Activated effector memory CD4-positive, alpha-beta T cell treated with Interleukin-2 at 50 U/mL for 16 hours (primary cell): ENCODE measurements around the gene ENGASE.

Experiments
- DNase-seq: peaks from one replicate; pipeline ENCODE4 v3.0.0-alpha.2; 2020

Gene ENGASE

DNA sequence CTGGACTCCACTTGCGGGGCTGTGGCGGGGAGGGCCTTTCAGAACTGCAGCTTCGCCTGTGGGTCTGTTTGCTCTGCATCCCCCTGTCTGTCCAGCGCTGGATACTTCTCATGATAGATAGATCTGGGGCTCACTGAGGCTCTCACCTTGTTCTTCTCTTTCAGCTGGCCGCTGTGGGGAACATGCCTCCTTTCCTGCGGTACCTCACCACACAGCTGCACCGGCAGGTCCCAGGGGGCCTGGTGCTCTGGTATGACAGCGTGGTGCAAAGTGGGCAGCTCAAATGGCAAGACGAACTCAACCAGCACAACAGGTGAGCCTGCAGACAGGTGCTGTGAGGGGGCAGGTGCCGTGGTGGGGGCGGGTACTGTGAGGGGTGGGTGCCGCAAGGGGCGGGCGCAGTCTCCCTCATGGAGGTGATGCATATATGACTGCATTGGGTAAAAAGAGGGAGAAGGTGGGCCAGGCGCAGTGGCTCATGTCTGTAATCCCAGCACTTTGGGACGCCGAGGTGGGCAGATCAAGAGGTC lies 6.2 kb downstream of the ENGASE start:
- DNase-seq, result no peak

DNA sequence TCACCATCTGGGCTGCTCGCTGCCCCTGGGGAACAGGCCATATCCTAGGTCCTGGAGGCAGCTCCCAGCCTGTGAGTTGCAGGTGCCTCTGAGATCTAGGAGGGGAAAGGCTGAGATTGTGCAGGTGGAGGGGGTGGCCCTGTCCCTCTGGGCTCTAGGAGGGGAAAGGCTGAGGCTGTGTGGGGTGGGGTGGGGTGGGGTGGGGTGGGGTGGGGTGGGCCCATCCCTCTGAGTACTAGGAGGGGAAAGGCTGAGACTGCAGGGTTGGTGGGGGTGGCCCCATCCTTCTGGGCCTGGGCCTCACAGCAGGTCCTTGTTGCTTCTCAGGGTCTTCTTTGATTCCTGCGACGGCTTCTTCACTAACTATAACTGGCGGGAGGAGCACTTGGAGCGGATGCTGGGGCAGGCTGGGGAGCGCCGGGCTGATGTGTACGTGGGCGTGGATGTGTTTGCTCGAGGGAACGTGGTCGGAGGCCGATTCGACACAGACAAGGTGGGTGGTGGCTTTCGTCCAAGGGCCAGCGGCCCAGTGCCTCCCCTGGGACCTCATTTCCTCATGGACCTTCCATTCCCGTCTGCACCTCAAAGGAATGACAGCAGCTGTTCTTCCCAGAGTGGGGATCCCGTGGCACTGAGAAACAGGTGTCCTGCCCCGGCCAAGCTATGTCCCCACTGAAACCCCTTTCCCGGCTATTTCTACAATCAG lies 7.1 kb downstream of the ENGASE start:
- DNase-seq, result no peak

DNA sequence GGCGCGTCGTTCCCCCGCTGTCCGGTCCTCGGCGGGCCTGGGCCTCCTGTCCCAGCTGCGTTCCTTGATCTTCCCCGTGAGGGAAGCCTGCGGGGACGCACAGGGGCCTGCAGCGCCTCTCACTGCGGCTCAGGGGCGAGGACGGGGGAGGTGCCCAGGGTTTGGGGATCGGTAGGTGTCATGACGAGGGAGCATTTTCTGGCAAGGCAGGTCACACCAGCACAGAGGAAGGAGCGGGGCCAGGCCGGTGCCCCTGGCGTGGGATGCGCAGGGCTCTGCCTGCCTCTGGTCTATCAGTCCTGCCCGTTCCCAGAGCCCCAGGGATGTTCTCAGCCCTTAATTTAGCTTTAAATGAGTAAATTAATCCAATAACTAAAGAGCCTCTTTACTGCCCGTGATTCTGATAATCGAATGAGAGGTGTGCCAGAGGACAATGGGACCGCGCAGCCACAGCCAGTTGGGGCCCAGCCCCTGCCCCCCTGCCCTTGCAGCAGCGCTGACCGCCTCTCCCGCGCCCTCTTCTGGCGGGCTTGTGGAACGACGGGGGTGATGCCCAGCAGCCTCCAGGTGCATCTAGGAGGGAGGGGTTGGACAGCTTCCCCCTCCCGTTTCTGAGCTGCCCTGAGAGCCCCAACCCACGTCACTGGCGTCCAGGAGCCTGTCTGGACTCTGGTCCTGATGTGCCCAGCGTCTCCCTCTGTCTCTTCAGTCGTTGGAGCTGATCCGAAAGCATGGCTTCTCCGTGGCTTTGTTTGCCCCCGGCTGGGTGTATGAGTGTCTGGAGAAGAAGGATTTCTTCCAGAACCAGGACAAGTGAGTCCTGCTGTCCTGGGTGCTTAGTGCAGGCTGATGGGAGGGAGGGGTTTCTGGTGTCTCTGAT lies 7.9 kb downstream of the ENGASE start:
- DNase-seq, result peak; percentile 23

DNA sequence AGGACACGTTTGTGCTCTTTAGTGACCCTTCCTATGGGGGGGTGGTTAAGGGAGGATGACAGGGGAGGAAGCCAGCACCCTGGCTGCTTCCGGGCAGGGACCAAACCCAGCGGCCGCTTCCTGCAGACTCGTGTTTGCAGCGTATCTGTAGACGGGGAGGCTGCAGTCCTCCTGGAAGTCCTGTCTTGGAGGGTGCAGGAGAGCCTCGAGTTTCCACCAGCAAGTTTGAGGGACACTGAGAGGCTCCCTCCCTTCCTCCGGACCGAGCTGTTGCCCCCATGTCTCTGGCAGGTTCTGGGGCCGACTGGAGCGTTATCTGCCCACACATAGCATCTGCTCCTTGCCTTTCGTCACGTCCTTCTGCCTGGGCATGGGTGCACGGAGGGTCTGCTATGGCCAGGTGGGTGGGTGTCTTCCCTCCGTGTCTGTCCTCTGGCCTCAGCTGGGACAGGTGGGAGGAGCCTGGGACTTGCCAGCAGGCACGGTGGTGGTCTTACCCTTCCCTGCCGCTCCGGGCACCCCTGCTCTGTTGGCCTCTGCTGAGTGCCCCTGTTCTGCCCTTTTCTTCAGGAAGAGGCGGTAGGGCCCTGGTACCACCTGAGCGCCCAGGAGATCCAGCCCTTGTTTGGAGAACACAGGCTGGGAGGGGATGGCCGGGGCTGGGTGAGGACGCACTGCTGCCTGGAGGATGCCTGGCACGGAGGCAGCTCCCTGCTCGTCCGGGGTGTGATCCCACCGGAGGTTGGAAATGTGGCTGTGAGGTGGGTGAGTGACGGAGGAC lies 8.8 kb downstream of the ENGASE start:
- DNase-seq, result no peak

DNA sequence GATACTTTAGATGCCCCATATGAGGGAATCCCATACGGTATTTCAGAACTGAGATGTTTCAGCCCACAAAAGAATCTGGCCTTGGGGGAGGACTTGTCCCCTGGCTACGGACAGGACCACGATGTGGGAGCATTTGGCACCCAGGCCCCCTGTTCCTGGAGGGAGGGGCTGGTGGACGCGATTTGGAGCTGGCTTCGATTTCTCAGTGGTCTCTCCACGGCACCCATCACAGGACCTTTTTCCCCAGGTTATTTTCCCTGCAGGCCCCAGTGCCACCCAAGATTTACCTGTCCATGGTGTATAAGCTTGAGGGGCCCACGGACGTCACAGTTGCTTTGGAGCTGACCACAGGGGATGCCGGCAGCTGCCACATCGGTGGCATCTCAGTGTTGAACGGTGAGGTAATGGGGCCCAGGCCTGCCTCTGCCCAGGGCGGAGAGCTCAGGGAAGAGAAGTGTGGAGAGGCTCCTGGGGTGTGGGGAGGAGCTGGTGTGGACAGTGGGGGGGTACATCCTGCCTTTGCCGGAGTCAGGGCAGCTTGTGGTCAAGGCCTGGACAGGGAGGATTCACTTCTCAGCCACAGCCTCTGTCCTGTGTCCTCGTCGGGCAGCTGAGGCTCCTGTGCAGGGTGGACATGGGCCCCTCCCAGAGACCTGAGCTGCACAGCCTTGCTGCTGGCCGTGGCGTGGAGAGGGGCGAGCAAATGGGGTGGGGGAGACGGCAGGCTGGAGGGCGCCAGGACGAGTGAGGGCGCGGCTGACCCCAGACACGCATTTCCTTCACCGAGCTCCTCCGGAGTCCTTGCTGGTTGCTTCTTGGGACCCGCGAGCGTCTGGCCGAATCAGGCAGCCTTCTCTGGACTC lies 9.9 kb downstream of the ENGASE start:
- no peak for DNase-seq

DNA sequence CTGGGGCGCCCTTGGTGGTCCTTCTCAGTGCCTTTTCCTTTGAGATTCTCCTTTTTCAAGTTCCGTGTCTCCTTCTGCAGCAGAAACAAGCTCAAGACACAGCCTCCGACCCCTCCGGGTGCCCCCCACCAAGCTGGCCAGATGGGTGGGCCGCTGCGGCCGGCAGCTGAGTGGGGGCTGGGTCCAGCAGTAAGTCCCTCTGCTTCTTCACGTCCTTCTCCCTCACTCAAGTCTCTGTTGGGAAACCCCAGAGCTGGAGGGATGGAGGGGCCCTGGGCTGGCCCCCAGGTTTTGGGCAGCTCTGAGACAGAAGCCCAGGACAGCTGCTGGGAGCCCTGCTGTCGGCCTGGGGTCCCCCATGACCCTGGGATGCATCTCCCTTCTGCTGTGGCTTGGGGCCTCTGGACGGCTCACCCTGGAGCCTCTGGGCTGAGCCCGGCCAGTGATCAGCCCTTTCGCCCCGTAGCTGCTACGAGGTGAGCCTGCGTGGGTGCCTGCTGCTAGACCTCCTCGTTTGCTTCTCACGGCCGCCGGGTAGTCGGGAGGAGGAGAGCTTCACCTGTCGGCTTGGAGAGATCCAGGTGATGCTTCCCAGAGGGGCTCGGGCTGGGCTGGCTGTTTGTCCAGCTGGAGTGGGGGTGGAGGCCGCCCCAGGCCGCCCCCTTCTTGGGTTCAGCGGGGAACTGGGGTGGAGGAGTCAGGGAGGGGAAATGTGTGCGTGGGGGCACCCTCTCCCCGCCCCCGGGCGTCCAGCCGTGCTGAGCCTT lies 10.7 kb downstream of the ENGASE start:
- DNase-seq, result no peak

DNA sequence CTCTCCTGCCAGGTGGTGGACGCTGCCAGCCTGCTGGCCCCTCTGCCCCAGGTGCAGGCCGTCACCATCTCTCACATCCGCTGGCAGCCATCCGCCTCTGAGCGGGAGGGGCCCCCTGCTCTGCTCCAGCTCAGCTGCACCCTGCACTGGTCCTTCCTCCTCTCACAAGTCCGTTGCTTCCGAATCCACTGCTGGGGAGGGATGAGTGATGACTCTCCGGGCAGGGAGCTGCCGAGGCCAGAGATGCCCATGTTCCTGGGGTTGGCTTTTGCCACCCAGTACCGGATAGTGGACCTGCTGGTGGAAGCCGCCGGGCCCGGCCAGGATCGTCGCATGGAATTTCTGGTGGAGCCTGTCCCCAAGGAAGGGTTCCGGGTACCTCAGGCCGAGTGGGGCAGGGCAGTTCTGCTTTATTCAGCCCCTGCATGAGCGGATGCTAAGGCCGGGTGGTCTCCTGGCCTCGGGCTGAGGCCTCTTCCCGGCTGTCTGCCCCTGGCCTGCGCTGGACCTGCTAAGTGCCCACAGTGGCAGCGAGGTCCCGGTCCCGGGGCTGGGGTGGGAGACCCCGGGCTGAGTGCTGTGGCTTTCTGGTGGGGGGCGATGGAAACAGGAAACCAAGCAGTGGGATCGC lies 11.4 kb downstream of the ENGASE start:
- no peak for DNase-seq

DNA sequence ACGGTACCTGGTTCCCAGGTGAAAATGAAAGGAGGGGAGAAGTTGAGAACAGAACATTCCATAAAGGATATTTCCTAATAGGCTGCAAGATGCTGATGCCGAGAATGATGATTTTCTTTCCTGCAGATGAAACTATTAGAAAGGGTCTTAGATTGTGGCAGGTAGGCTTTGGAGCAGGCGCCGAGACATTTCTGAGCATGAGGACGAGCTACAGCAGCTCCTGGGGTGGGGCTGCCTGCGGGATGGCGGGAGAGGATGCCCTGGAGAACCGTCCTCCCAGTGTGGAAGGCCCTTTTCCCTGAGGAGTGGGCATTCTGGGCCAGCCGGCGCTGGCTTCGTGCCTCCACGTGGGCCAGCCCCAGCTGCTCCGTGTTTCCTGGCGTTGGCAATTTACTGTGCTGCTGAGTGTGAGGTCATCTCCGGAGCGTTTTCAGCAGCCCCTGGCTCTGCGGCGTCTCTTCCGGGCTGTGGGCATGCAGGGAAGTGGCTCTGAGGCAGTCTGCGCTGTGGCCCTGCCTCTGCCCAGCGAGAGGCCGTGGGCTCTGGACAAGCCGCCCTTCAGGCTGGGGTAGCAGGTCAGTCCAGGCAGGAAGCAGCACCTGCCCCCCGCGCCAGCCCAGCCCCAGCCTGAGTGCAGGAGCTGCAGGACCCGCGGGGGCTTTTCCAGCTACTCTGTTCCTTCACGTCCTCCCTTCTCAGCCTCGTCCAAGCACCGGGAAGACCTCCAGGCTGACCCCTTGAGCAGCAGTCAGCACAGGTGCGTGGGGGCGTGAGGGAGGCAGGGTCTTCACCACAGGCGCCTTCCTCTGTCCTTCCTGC lies 12.2 kb downstream of the ENGASE start:
- DNase-seq, result no peak

DNA sequence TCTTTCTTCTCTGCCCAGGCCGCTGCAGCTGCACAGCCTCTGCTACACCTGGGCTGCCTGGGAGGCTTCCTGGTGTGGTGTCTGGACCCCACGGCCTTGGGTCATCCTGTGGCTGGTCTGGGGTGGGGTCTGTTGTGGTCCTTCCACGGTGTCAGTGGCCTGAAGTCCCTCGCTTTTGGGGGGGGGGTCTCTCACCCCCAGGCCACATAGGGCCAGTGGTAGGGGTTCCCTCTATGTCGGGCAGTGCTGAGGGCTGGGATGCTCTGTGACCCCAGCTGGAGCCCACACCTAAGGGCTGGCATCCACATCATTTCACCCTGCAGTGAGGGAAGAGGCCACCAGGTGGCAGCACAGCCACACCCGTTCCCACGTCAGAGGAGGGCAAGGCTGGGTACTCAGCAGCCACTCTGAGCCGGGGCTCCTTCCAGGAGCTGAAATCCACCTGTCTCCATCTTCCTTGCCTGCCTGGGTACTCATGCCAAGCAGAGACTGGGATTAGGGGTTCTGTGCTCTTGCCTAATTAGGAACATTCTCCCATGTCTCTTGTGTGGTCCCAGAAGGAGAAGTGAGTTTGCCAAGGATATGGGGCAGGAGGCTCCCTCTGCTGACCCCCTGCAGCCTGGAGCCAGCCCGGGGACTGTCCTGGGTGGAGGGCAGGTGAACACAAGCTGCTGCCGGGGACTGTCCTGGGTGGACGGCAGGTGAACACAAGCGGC lies 13.0 kb downstream of the ENGASE start:
- DNase-seq, result peak; percentile 60

DNA sequence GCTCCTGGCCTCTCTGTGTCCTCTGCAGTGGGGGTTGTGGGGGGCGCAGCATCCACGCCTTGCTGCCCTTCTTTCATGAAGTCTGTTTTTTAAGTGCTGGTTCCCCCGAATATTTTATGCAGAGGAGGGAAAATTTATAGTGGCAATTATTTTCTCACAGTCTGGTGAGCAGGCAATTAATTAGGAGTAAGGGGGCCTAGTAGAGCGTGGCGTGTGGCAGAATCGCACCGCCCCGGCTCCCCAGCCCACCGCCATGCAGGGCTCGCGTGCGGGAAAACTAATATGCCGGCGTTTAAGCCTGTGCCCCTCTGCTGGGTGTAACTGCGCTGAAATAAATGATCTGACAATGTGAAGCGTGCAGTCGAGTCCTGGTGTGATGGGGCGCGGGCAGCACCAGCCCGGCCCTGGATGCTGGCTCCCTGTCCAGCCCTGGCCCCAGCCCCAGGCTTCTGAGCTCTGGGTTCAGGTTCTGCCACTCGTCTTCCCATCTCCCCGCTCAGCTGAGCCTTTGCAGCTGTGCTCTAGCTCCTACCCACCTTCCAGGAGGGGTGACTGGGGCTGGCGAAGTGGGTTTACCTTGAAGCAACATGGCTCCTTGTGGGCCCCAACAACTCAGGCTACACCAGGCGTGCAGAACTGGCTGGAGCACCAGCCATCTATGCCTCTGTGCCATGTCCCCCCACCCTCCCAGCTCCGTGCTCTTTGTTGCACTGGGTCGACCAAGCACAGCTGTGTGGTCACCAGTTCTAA lies 13.8 kb downstream of the ENGASE start:
- no peak for DNase-seq

DNA sequence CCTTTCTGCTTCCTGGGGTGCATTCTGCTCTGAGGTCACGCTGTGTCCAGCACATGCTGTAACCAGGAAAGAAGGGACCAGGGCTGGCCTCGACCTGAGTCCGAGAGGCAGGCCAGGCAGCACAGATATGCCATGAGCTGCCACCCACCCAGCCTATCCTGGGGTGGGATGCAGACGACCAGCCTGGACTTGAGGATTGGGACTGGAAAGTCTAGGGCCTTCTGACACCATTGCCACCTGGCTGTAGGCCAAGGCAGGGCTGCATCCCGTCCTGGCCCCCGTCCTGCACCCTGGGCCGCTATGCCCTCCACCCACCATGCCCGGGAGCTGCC lies 14.3 kb downstream of the ENGASE start:
- no peak for DNase-seq

DNA sequence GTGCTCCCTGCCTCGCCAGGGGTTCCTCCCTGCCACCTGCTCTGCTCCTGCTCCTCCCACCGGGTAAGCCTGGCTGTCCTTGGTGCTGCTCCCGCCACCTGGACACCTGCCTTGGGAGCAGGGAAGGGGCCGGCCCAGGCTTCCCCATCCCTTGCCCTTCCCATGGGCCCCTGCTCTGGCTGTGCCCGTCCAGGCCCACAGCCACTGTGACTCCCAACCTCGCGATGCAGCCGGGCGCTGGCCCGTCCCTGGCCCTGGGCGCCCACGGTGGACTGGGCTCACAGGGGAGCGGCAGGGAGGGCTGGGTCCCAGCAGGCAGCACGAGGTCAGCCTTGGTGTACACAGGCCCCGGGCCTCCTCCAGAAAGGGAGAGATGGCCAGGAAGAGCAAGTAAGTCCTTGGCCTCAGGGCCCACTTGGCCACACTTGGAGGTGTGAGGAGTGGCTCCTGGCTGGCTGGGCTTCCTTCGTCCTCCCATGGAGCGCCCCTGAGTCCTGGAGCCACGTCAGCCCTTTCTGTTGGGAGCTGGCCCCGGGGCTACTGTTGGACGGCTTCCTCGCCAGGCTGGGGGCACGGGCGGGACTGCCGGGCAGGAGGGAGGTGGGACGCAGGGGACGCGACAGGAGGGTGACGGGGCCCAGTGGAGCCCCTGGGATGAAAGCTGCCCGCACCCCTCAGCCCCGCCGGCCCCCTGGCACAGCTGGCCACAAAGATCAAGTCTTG lies 15.3 kb downstream of the ENGASE start:
- no peak for DNase-seq

DNA sequence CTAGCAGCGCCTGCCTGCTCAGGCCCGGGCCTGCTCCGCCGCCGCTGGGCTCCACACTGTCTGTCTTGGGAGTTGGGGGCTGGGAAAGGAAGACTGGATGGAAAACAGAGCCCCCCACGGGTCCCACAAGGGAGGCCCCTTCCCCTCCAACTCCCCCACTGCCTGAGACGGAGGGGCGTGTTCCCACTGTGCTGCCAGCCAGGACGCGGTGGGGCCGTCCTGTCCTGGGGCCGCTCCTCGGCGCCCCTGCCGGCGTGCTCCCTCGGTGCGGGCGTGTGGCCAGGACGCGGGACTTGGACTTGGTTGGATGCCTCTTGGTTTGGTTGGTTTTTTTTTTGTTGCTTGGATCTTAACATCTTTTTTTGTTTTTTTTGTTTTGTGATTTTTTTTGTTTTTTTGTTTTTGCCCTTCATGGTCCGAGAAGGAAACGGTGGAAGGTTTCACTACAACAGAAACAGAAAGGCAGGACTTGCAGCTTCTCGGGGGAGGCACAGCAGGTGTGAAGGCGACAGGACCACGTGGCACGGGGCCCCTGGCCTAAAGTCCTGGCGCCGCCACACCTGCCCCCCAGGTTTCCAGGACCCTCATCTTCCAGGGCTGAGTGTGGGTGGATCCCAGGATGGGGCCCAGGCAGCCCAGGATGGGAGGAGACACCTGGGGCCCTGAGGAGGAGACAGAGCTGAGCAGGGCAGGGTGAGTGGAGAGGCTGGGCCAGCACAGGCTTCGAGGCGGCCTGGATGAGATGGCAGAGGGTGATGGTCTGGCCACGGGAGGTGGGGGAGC lies 16.0 kb downstream of the ENGASE start:
- no peak for DNase-seq

DNA sequence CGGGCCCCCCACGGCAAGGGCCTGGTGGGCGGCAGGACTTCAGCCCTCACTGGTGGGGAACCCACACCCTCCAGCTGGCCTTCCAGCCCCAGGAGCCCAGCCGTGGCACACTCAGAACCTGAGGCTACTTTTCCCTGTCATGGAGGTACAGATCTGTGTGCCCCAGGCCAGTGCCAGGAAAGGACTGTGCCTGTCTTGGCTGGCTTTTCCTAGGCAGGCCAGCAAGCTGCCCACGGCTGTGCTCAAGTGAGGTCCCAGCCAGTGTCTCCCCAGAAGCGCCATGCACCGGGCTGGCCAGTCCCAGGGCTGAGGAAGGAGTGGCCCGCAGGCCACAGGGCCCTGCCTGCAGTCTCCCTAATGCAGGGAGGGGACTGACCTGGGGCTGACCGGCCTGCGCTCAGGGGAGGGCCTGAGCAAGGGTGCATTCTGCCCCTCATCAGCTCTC lies 16.6 kb downstream of the ENGASE start:
- no peak for DNase-seq

DNA sequence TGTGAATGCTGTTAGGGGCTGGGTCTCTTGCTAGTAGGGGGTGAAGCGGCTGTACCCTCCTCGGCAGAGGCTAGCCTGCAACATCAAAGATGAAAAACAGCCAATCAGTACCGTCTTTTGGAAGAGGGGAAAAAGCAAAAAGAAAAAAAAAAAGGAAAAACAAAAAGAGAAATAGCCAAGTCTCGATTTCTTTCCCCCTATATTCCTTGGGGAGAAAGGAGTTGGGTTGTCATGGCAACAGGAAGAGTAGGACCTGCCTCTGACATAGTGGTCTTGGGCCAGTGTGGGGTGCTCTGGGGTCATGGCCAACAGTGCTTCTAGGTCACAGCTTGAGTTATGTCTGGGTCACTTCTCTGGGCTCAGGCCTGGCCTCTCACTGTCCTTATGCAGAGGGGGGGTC lies 17.9 kb downstream of the ENGASE start:
- no peak for DNase-seq

DNA sequence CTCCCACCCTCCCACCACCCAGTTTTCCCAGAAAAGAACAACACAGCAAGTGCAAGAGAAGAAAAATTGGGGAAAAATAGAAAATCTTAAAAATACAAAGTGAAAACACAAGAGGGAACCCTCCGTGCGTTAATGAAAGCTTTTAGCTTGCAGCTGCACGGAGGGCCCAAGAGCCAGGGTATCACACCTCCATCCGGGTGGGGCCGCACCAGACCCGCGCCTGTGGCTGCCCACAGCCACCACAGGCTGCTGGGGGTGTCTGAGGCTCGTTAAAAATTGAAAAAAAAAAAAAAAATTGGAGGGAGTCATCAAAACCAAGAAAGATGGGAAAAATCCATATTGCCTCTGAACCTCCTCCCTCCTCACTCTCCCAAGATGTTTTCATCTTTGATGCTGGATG lies 18.6 kb downstream of the ENGASE start:
- no peak for DNase-seq

DNA sequence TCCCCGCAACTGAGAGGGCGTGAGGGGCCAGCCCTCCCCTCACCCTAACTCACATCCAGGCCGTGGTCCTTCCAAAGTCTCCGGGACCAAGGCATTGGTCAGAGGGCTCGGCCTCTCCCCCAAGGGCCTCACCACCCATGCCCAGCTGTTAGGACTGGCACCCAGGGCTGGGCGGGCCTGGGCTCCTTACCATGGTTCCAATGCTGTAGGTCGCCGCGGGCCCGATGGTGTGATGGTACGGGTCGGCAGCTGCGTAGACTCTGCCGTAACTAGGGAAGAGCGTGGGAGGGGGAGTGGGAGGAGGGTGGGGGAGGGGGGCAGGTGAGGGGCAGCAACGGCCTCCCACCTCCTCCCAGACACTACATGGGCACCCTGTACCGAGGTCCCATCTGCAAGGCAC lies 19.6 kb downstream of the ENGASE start:
- DNase-seq, result no peak
